ENCODE results near the gene PLXNA2. TPM values are rescaled to one million over a fixed set of nuclear protein-coding genes. Genes with fewer than 3 reads are reported as not detected.

Gene PLXNA2
- total RNA-seq, 1 experiment from 2014 or later: 0.89 TPM

GRCh38 chr1:208044589-208045462 lies 199.4 kb downstream of the PLXNA2 start (continued):
- TF ChIP-seq JUND (IDR thresholded peaks at IDR 0.05) (no peak), CTCF (IDR thresholded peaks at IDR 0.05 in 2 of 3, conservative IDR thresholded peaks at IDR 0.05 in 1 of 3; ENCODE audit: borderline replicate concordance in 1 of 3, insufficient read depth in 1 of 3, low read depth in 2 of 3, low read length in 2 of 3) (no peak), SP1 (IDR thresholded peaks at IDR 0.05; ENCODE audit: low read depth) (no peak), ATF3 (IDR thresholded peaks at IDR 0.05) (no peak), EZH2phosphoT487 (IDR thresholded peaks at IDR 0.05; ENCODE audit: borderline replicate concordance) (no peak), CBX3 (IDR thresholded peaks at IDR 0.05; ENCODE audit: low read depth) (no peak), POLR2A (IDR thresholded peaks at IDR 0.05; ENCODE audit: borderline replicate concordance, extremely low read depth, insufficient read depth, insufficient read length) (no peak)

- no peaks in the 10 kb centered on the region for H3K9me3 ChIP-seq (ENCODE audit: control insufficient read depth in 1 of 2, insufficient read depth in 1 of 2, low read depth in 1 of 2, low read length in 2 of 2)
- no peaks in the 10 kb centered on the region for H3K9me2 ChIP-seq (ENCODE audit: insufficient read depth)
- no peak overlapping the region for H3K4me3 ChIP-seq (replicated peaks in 1 of 2; ENCODE audit: low read depth in 1 of 2, low read length in 2 of 2)
- ATAC-seq (no peak), DNase-seq (ENCODE audit: low read depth, low spot score) (no peak)
- ChIA-PET RAD21 (ENCODE audit: low non-redundant PET in 1 of 2, low total read pairs in 2 of 2, uncharacterized antibody in 2 of 2, unreplicated experiment in 2 of 2) (no interaction called here), POLR2A (no interaction called here), CTCF (interaction anchor here (4.1 kb wide), 1 partner anchor 22 kb away, joined by 13 read pairs; no protein-coding TSS in a partner anchor)
- H3K79me2 ChIP-seq (ENCODE audit: insufficient read depth, low read length): no peaks in the 10 kb centered on the region
- no peak overlapping the region for H3K27ac ChIP-seq (ENCODE audit: low read depth, low read length)
- H3K36me3 ChIP-seq (ENCODE audit: control insufficient read depth in 1 of 2, insufficient read depth in 2 of 2, low read length in 2 of 2): no peaks in the 10 kb centered on the region
- H2AFZ ChIP-seq (ENCODE audit: low read depth, low read length, poor library complexity, severe bottlenecking): no peak overlapping the region
- H3K4me2 ChIP-seq (ENCODE audit: low read length): no peak overlapping the region
- intact Hi-C loops (cut with micrococcal nuclease): no loop called here
- no peaks in the 10 kb centered on the region for H4K20me1 ChIP-seq (ENCODE audit: insufficient read depth)
- H3K4me1 ChIP-seq (ENCODE audit: control insufficient read depth in 1 of 2, insufficient read depth in 2 of 2, low read length in 2 of 2): no peaks in the 10 kb centered on the region
- H3K27me3 ChIP-seq (ENCODE audit: insufficient read depth, low read length): no peaks in the 10 kb centered on the region
- BruUV-seq (replicated peaks): no TSS peak
- H3K9ac ChIP-seq (ENCODE audit: low read length): no peak overlapping the region
- TF ChIP-seq CBX3 (IDR thresholded peaks at IDR 0.05; ENCODE audit: low read depth) (no peak), ZBTB33 (IDR thresholded peaks at IDR 0.05; ENCODE audit: extremely low read depth, insufficient replicate concordance, low read length) (no peak), FOSL1 (IDR thresholded peaks at IDR 0.05; ENCODE audit: low read depth) (no peak), YY1 (IDR thresholded peaks at IDR 0.05; ENCODE audit: extremely low read depth, insufficient replicate concordance, low read depth, low read length) (no peak), REST (IDR thresholded peaks at IDR 0.05; ENCODE audit: low read depth) (no peak), ATF3 (IDR thresholded peaks at IDR 0.05) (no peak), POLR2A (IDR thresholded peaks at IDR 0.05; ENCODE audit: borderline replicate concordance, extremely low read depth, insufficient read depth, insufficient read length) (no peak), EZH2 (IDR thresholded peaks at IDR 0.05) (no peak), POLR2AphosphoS5 (IDR thresholded peaks at IDR 0.05; ENCODE audit: low read depth, low read length) (no peak), SIN3A (IDR thresholded peaks at IDR 0.05; ENCODE audit: low read depth) (no peak)
Observed at GRCh38 chr1:208043691-208044181, 200.4 kb downstream of the PLXNA2 start.

All from HCT116 (cell line).